ENCODE data around the gene BMPER. TPM values are rescaled to one million over a fixed set of nuclear protein-coding genes. Genes with fewer than 3 reads are reported as not detected.

BMPER gene
- total and polyA plus RNA-seq, 10 of the 15 experiments (the other 5 are each of a cell fraction or from before 2014, with no cell fraction given), result 0.02 to 0.08 TPM; not detected in 8

GRCh38 chr7:33902746-33903145 is 2.6 kb upstream of the BMPER start:
- no peak for TF ChIP-seq YBX1 (IDR thresholded peaks at IDR 0.05)
- TF ChIP-seq EGR1 (IDR thresholded peaks at IDR 0.05; ENCODE audit: borderline replicate concordance in 1 of 2, low read depth in 2 of 2, low read length in 2 of 2), result no peak
- no peak for TF ChIP-seq CUX1 (IDR thresholded peaks at IDR 0.05; ENCODE audit: insufficient replicate concordance, low read depth, low read length)
- no peak for TF ChIP-seq ZNF274 (IDR thresholded peaks at IDR 0.05; ENCODE audit: insufficient read depth, insufficient read length)
- TF ChIP-seq IKZF2 (IDR thresholded peaks at IDR 0.05), result no peak
- TF ChIP-seq PAX5 (IDR thresholded peaks at IDR 0.05; ENCODE audit: borderline replicate concordance, low read depth, low read length), result no peak
- TF ChIP-seq IRF4 (IDR thresholded peaks at IDR 0.05; ENCODE audit: low read depth, low read length), result no peak
- no peak for TF ChIP-seq ZSCAN29 (IDR thresholded peaks at IDR 0.05)
- no peak for TF ChIP-seq RELA (IDR thresholded peaks at IDR 0.05; ENCODE audit: borderline replicate concordance, partially characterized antibody)
- TF ChIP-seq IRF3 (IDR thresholded peaks at IDR 0.05), result no peak
- TF ChIP-seq ZBED1 (IDR thresholded peaks at IDR 0.05; ENCODE audit: borderline replicate concordance), result no peak
- TF ChIP-seq CHD1 (IDR thresholded peaks at IDR 0.05; ENCODE audit: low read depth, low read length), result no peak
- no peak for TF ChIP-seq HDAC6 (IDR thresholded peaks at IDR 0.05; ENCODE audit: unreplicated experiment)
- peaks cover 6 to 7% of the 10 kb centered on the region in 2 experiments for H3K27me3 ChIP-seq (replicated peaks in 1 of 2; ENCODE audit: control insufficient read depth in 2 of 2, insufficient read depth in 2 of 2, low read length in 1 of 2)
- H4K20me1 ChIP-seq (ENCODE audit: control insufficient read depth, insufficient read depth), result no peaks in the 10 kb centered on the region
- H3K36me3 ChIP-seq (ENCODE audit: control insufficient read depth in 2 of 2, insufficient read depth in 2 of 2, low read length in 1 of 2), result no peaks in the 10 kb centered on the region
- H2AFZ ChIP-seq (ENCODE audit: control insufficient read depth, low read depth, low read length), result no peak overlapping the region
- no TSS peak for BruUV-seq (replicated peaks)
- in situ Hi-C loops (cut with MboI), result no loop called here
- WGBS (ENCODE audit: insufficient coverage, insufficient replicate concordance, low lambda C conversion rate, missing lambda C conversion rate), result 53% methylated on average over 4 of the region's 4 CpGs
- FAIRE-seq (no peak), DNase-seq (ENCODE audit: low read depth, low spot score) (no peak), ATAC-seq (no peak)
- RAD21 ChIA-PET (ENCODE audit: unreplicated experiment), result no interaction called here
- H3K27ac ChIP-seq (ENCODE audit: control insufficient read depth, insufficient read depth), result no peak overlapping the region
- SMC1A ChIA-PET (ENCODE audit: uncharacterized antibody, unreplicated experiment), result no interaction called here
- no peak overlapping the region for H3K4me3 ChIP-seq
- POLR2A ChIA-PET, result no interaction called here
- H3K9ac ChIP-seq (ENCODE audit: control insufficient read depth, insufficient read depth, low read length), result no peak overlapping the region
- no peaks in the 10 kb centered on the region for H3K9me3 ChIP-seq (replicated peaks; ENCODE audit: control insufficient read depth, insufficient read depth, low read length)
- no peak overlapping the region for H3K4me2 ChIP-seq (ENCODE audit: control insufficient read depth, insufficient read depth)
- no peaks in the 10 kb centered on the region for H3K79me2 ChIP-seq (ENCODE audit: control insufficient read depth, insufficient read depth, low read length)
- H3K4me1 ChIP-seq (ENCODE audit: control insufficient read depth, insufficient read depth, low read length), result no peaks in the 10 kb centered on the region
- intact Hi-C loops (cut with micrococcal nuclease; ENCODE audit: unreplicated experiment), result no loop called here
- CTCF ChIA-PET, result interaction anchor here (0.5 to 1.4 kb wide), 2 partner anchors 95 to 151 kb away, joined by 3 read pairs; no protein-coding TSS in a partner anchor
